HCT116 (cell line): Measurements from ENCODE around the gene LRP1B. TPM values are rescaled to one million over a fixed set of nuclear protein-coding genes. Genes with fewer than 3 reads are reported as not detected.

ENCODE experiments used
- ATAC-seq: fragments of 200-7000 bp; cut with Tn5 transposase; 2 replicates; pipeline ENCODE4 v1.9.1; 2020; ENCODE audit warnings: mild to moderate bottlenecking, moderate library complexity
- BruUV-seq: library from RNA; stranded (reverse); fragments of 400-500 nt; replicated peaks from 2 replicates; lab custom pipeline; 2021; lab: Mats Ljungman, UMichigan
- CTCF ChIA-PET: fragments of 300-600 bp; sonication (Branson Sonifier 250); formaldehyde crosslinking; loops from one replicate; lab custom pipeline; 2021; ENCODE audit warnings: antibody characterized with exemption; lab: Charles Lee
- POLR2A ChIA-PET: fragments of 300-600, 350-600 bp; sonication (Branson Sonifier 250); formaldehyde crosslinking; loops from one replicate; lab custom pipeline; 2021; ENCODE audit warnings: antibody characterized with exemption; lab: Charles Lee
- RAD21 ChIA-PET, 2 experiments: fragments of 300-600 bp; sonication (Branson Sonifier 250); formaldehyde crosslinking; loops; one replicate each; lab custom pipeline; 2023; ENCODE audit warnings: low total read pairs in 2 of 2; ENCODE audit not compliant: uncharacterized antibody in 2 of 2, unreplicated experiment in 2 of 2, low non-redundant PET in 1 of 2; lab: Charles Lee
- DNase-seq: peaks from one replicate; pipeline ENCODE4 v3.0.0-alpha.2; 2010; ENCODE audit warnings: low read depth, low spot score
- H2AFZ ChIP-seq: fragments of 200-600 bp; shearing (Covaris generic), sonication (generic); 2 replicates; pipeline ENCODE4 v1.6.1; 2017; ENCODE audit warnings: low read depth, mixed run types, mixed read lengths, antibody characterized with exemption, low read length; ENCODE audit not compliant: poor library complexity, severe bottlenecking
- H3K27ac ChIP-seq: 2 replicates; pipeline ENCODE4 v1.5.1; 2012; ENCODE audit warnings: low read depth, low read length
- H3K27me3 ChIP-seq: fragments of 200-600 bp; sonication (generic); 2 replicates; pipeline ENCODE4 v1.6.1; 2016; ENCODE audit warnings: mixed run types, low read length, mixed read lengths; ENCODE audit not compliant: insufficient read depth
- H3K36me3 ChIP-seq, 2 experiments: fragments of 200-500 bp in 1 of 2; fragments of 200-600 bp in 1 of 2; sonication (Bioruptor generic) in 1 of 2; sonication (generic) in 1 of 2; 2 replicates each; pipeline versions ENCODE4 v1.5.1 to v1.6.1; 2014 to 2016; ENCODE audit warnings: low read length in 2 of 2, inconsistent platforms in 1 of 2, mixed read lengths in 1 of 2, mixed run types in 1 of 2; ENCODE audit not compliant: insufficient read depth in 2 of 2, control insufficient read depth in 1 of 2
- H3K4me1 ChIP-seq, 2 experiments: fragments of 200-600 bp in 1 of 2; sonication (generic) in 1 of 2; 2 replicates each; pipeline versions ENCODE4 v1.5.1 to v1.6.1; 2012 to 2017; ENCODE audit warnings: low read length in 2 of 2, inconsistent platforms in 1 of 2, mild to moderate bottlenecking in 1 of 2, mixed read lengths in 1 of 2, mixed run types in 1 of 2, moderate library complexity in 1 of 2; ENCODE audit not compliant: insufficient read depth in 2 of 2, control insufficient read depth in 1 of 2
- H3K4me2 ChIP-seq: fragments of 200-600 bp; sonication (generic); 2 replicates; pipeline ENCODE4 v1.6.1; 2017; ENCODE audit warnings: mixed run types, low read length, mixed read lengths
- H3K4me3 ChIP-seq, 2 experiments: fragments of 200-600 bp in 1 of 2; sonication (generic) in 1 of 2; replicated peaks in 1 of 2; 2 replicates each; pipeline ENCODE4 v1.5.1; 2011 to 2016; ENCODE audit warnings: low read length in 2 of 2, control low read depth in 1 of 2, low read depth in 1 of 2, mild to moderate bottlenecking in 1 of 2, mixed read lengths in 1 of 2, mixed run types in 1 of 2
- H3K79me2 ChIP-seq: fragments of 200-600 bp; sonication (generic); 2 replicates; pipeline ENCODE4 v1.6.1; 2017; ENCODE audit warnings: mild to moderate bottlenecking, mixed run types, low read length, moderate library complexity, mixed read lengths; ENCODE audit not compliant: insufficient read depth
- H3K9ac ChIP-seq: fragments of 200-600 bp; sonication (generic); 2 replicates; pipeline ENCODE4 v1.6.1; 2016; ENCODE audit warnings: low read length, mixed read lengths
- H3K9me2 ChIP-seq: fragments of 200-600 bp; sonication (generic), shearing (Covaris generic); 2 replicates; pipeline ENCODE4 v1.6.1; 2017; ENCODE audit warnings: mixed run types, mild to moderate bottlenecking, moderate library complexity; ENCODE audit not compliant: insufficient read depth
- H3K9me3 ChIP-seq, 2 experiments: fragments of 200-500 bp in 1 of 2; fragments of 200-600 bp in 1 of 2; sonication (Bioruptor generic) in 1 of 2; sonication (generic) in 1 of 2; 2 replicates each; pipeline ENCODE4 v1.6.1; 2014 to 2017; ENCODE audit warnings: low read length in 2 of 2, mixed read lengths in 2 of 2, inconsistent platforms in 1 of 2, low read depth in 1 of 2, mild to moderate bottlenecking in 1 of 2, mixed run types in 1 of 2, moderate library complexity in 1 of 2; ENCODE audit not compliant: control insufficient read depth in 1 of 2, insufficient read depth in 1 of 2
- H4K20me1 ChIP-seq: fragments of 200-600 bp; sonication (generic), shearing (Covaris generic); 2 replicates; pipeline ENCODE4 v1.6.1; 2017; ENCODE audit warnings: mixed run types, mild to moderate bottlenecking, moderate library complexity; ENCODE audit not compliant: insufficient read depth
- ATF3 ChIP-seq: IDR thresholded peaks from 2 replicates; pipeline ENCODE4 v1.6.1; 2012
- CBX3 ChIP-seq: IDR thresholded peaks from 2 replicates; pipeline ENCODE4 v1.6.1; 2012; ENCODE audit warnings: low read depth
- CEBPB ChIP-seq: IDR thresholded peaks from 2 replicates; pipeline ENCODE4 v1.6.1; 2012; ENCODE audit warnings: low read depth
- CTCF ChIP-seq, 3 experiments: fragments of 200-600 bp in 1 of 3; sonication (generic) in 1 of 3; IDR thresholded peaks in 2 of 3; conservative IDR thresholded peaks in 1 of 3; 2 replicates each; pipeline ENCODE4 v1.5.1; 2012 to 2017; ENCODE audit warnings: low read depth in 2 of 3, low read length in 2 of 3, antibody characterized with exemption in 1 of 3, borderline replicate concordance in 1 of 3, control low read depth in 1 of 3, mild to moderate bottlenecking in 1 of 3, mixed read lengths in 1 of 3, mixed run types in 1 of 3, moderate library complexity in 1 of 3; ENCODE audit not compliant: insufficient read depth in 1 of 3
- EGR1 ChIP-seq: IDR thresholded peaks from 2 replicates; pipeline ENCODE4 v1.6.1; 2012; ENCODE audit warnings: low read depth
- ELF1 ChIP-seq: IDR thresholded peaks from 2 replicates; pipeline ENCODE4 v1.6.1; 2012; ENCODE audit warnings: low read depth, borderline replicate concordance
- EZH2phosphoT487 ChIP-seq: fragments of 200-600 bp; IDR thresholded peaks from 2 replicates; pipeline ENCODE4 v1.6.1; 2018; ENCODE audit warnings: antibody characterized with exemption, borderline replicate concordance
- MAX ChIP-seq: IDR thresholded peaks from 2 replicates; pipeline ENCODE4 v1.6.1; 2012
- POLR2AphosphoS5 ChIP-seq: IDR thresholded peaks from 2 replicates; pipeline ENCODE4 v1.6.1; 2011; ENCODE audit warnings: mild to moderate bottlenecking, low read depth, low read length, moderate library complexity
- RAD21 ChIP-seq: IDR thresholded peaks from 2 replicates; pipeline ENCODE4 v1.6.1; 2012; ENCODE audit warnings: low read depth, mild to moderate bottlenecking
- REST ChIP-seq: IDR thresholded peaks from 2 replicates; pipeline ENCODE4 v1.6.1; 2012; ENCODE audit warnings: low read depth
- SIN3A ChIP-seq: IDR thresholded peaks from 2 replicates; pipeline ENCODE4 v1.6.1; 2012; ENCODE audit warnings: low read depth
- SRF ChIP-seq: IDR thresholded peaks from 2 replicates; pipeline ENCODE4 v1.6.1; 2012; ENCODE audit warnings: low read depth
- ZFX ChIP-seq: fragments of 450-650 bp; IDR thresholded peaks from 2 replicates; pipeline ENCODE4 v1.6.1; 2017
- intact Hi-C: fragments of 100-400 bp; cut with micrococcal nuclease; formaldehyde crosslinking; loops from 2 replicates; pipeline ENCODE4 v1.10.0; 2022
- total RNA-seq: library from RNA; stranded (reverse); gene quantifications from one replicate; pipeline ENCODE4 v1.2.1, GENCODE V29; 2021; ENCODE audit not compliant: unreplicated experiment

Gene LRP1B
- total RNA-seq, 1 experiment from 2014 or later, result 0.34 TPM

- TF ChIP-seq ATF3, result no peak
- no peak for TF ChIP-seq CEBPB
- no peak for TF ChIP-seq POLR2AphosphoS5
- TF ChIP-seq SIN3A, result no peak
- no peak for TF ChIP-seq ZFX
- TF ChIP-seq EGR1, result no peak
- TF ChIP-seq CTCF (IDR thresholded peaks at IDR 0.05 in 2 of 3, conservative IDR thresholded peaks at IDR 0.05 in 1 of 3; ENCODE audit: borderline replicate concordance in 1 of 3, insufficient read depth in 1 of 3, low read depth in 2 of 3, low read length in 2 of 3), result no peak
- TF ChIP-seq CBX3, result no peak
Observed at GRCh38 chr2:141517852-141518421, 612.9 kb downstream of the LRP1B start (continued).

GRCh38 chr2:141517180-141517851 is 613.5 kb downstream of the LRP1B start:
- H3K79me2 ChIP-seq, result no peaks in the 10 kb centered on the region
- no peak overlapping the region for H3K4me3 ChIP-seq
- H4K20me1 ChIP-seq, result no peaks in the 10 kb centered on the region
- TF ChIP-seq MAX (no peak), REST (no peak), CTCF (IDR thresholded peaks at IDR 0.05 in 2 of 3, conservative IDR thresholded peaks at IDR 0.05 in 1 of 3; ENCODE audit: borderline replicate concordance in 1 of 3, insufficient read depth in 1 of 3, low read depth in 2 of 3, low read length in 2 of 3) (no peak), ELF1 (no peak), EZH2phosphoT487 (no peak), RAD21 (no peak), ZFX (no peak), EGR1 (no peak), SRF (no peak)
- BruUV-seq, result no TSS peak
- no peaks in the 10 kb centered on the region for H3K27me3 ChIP-seq
- ChIA-PET POLR2A (no interaction called here), RAD21 (no interaction called here), CTCF (no interaction called here)
- H3K9me3 ChIP-seq, result no peaks in the 10 kb centered on the region
- H3K4me2 ChIP-seq, result no peak overlapping the region
- no peak for DNase-seq
- H3K9me2 ChIP-seq, result no peaks in the 10 kb centered on the region
- H3K9ac ChIP-seq, result no peak overlapping the region
- H3K27ac ChIP-seq, result no peak overlapping the region
- no peaks in the 10 kb centered on the region for H3K4me1 ChIP-seq
- no peak for ATAC-seq
- intact Hi-C loops, result no loop called here
- H3K36me3 ChIP-seq, result no peaks in the 10 kb centered on the region
- H2AFZ ChIP-seq, result no peak overlapping the region
